ENCODE measurements around the gene YTHDF2. TPM values are rescaled to one million over a fixed set of nuclear protein-coding genes. Genes with fewer than 3 reads are reported as not detected.
"Not testable (repeated sequence)": the region's sequence is repeated elsewhere in the genome, so short reads cannot be mapped to it uniquely, and the experiment has no call there.

Gene YTHDF2
- total and polyA plus RNA-seq, 8 donors, result 9.9 to 50.5 (median 28.0) TPM

GRCh38 chr1:28745653-28746173 is 9.0 kb downstream of the YTHDF2 start:
- no peak for TF ChIP-seq POLR2A (IDR thresholded peaks at IDR 0.05)
- TF ChIP-seq POLR2AphosphoS5 (IDR thresholded peaks at IDR 0.05), result no peak
- TF ChIP-seq CTCF (IDR thresholded peaks at IDR 0.05), result no peak
- TF ChIP-seq EP300 (IDR thresholded peaks at IDR 0.05), result no peak

GRCh38 chr1:28750330-28750729 is 13.6 kb downstream of the YTHDF2 start:
- H3K27me3 ChIP-seq, result no peaks in the 10 kb centered on the region
- no peak overlapping the region for H3K27ac ChIP-seq
- H3K4me1 ChIP-seq, result peaks cover 72 to 100% (median 91%) of the 10 kb centered on the region in 4 donors
- WGBS, 5 donors, result 78 to 85% (median 79%) methylated on average over 5 of the region's 5 CpGs
- H3K4me3 ChIP-seq, result no peak overlapping the region
- DNase-seq, result no peak
- TF ChIP-seq CTCF (IDR thresholded peaks at IDR 0.05), result no peak
- no peak for TF ChIP-seq POLR2AphosphoS5 (IDR thresholded peaks at IDR 0.05)
- no peak for TF ChIP-seq EP300 (IDR thresholded peaks at IDR 0.05)
- no peak for TF ChIP-seq POLR2A (IDR thresholded peaks at IDR 0.05)
- intact Hi-C loops (cut with DNase I; ENCODE audit: low total_unique reads), result no loop called here
- H3K36me3 ChIP-seq, result peaks cover 5 to 52% (median 26%) of the 10 kb centered on the region in 4 donors
- no peaks in the 10 kb centered on the region for H3K9me3 ChIP-seq

More at GRCh38 chr1:28745653-28746173, 9.0 kb downstream of the YTHDF2 start:
- Histone ChIP-seq H3K4me1 (peaks cover 63 to 97% (median 79%) of the 10 kb centered on the region in 4 donors), H3K27ac (no peak overlapping the region), H3K36me3 (peaks cover 45 to 76% (median 62%) of the 10 kb centered on the region in 4 donors), H3K4me3 (peak overlapping the region in 1 of 4 donors; percentile 8), H3K9me3 (no peaks in the 10 kb centered on the region), H3K27me3 (no peaks in the 10 kb centered on the region)
- intact Hi-C loops (cut with DNase I; ENCODE audit: low total_unique reads), result no loop called here
- DNase-seq, result no peak
- 93 to 100% (median 97%) methylated on average over 6 of the region's 6 CpGs for WGBS, 5 donors

- peaks cover 5 to 47% (median 21%) of the 10 kb centered on the region in 4 donors for H3K36me3 ChIP-seq
- peak overlapping the region in 1 of 4 donors; percentile 10 for H3K4me3 ChIP-seq
- WGBS, 5 donors, result 73 to 86% (median 80%) methylated on average over 8 of the region's 8 CpGs
- DNase-seq; H3K27me3 ChIP-seq; H3K9me3 ChIP-seq; intact Hi-C loops (cut with DNase I; ENCODE audit: low total_unique reads): not testable (repeated sequence)
- peaks cover 72 to 100% (median 91%) of the 10 kb centered on the region in 4 donors for H3K4me1 ChIP-seq
- peak overlapping the region in 1 of 5 donors; percentile 39 for H3K27ac ChIP-seq
Measured at GRCh38 chr1:28750771-28751294, 14.1 kb downstream of the YTHDF2 start.

- intact Hi-C loops (cut with DNase I; ENCODE audit: low total_unique reads), result no loop called here
- Histone ChIP-seq H3K36me3 (peaks cover 5 to 40% (median 16%) of the 10 kb centered on the region in 4 donors), H3K27me3 (no peaks in the 10 kb centered on the region), H3K4me1 (peaks cover 72 to 100% (median 91%) of the 10 kb centered on the region in 4 donors), H3K27ac (peak overlapping the region in 1 of 5 donors; percentile 39), H3K9me3 (no peaks in the 10 kb centered on the region), H3K4me3 (peak overlapping the region in 1 of 4 donors; percentile 10)
- no peak for DNase-seq
- 13 to 21% (median 18%) methylated on average over 2 of the region's 2 CpGs for WGBS, 5 donors
- TF ChIP-seq POLR2AphosphoS5 (IDR thresholded peaks at IDR 0.05), result no peak
- TF ChIP-seq POLR2A (IDR thresholded peaks at IDR 0.05), result no peak
- TF ChIP-seq EP300 (IDR thresholded peaks at IDR 0.05), result no peak
- no peak for TF ChIP-seq CTCF (IDR thresholded peaks at IDR 0.05)
Measured at GRCh38 chr1:28751315-28752060, 14.7 kb downstream of the YTHDF2 start.
